Skeletal muscle tissue (tissue), 4 donors: ENCODE measurements around the gene SPAG8. TPM values are rescaled to one million over a fixed set of nuclear protein-coding genes. Genes with fewer than 3 reads are reported as not detected.

Source experiments
- H3K27ac ChIP-seq: one replicate; pipeline ENCODE4 v1.7.0; 2013; ENCODE audit warnings: mild to moderate bottlenecking, low read depth, low read length, inconsistent platforms
- H3K27me3 ChIP-seq, 3 donors: one replicate each; pipeline ENCODE4 v1.7.0; 2013; ENCODE audit warnings: low read length in 3 of 3; ENCODE audit not compliant: control insufficient read depth in 3 of 3, insufficient read depth in 3 of 3
- H3K36me3 ChIP-seq, 3 donors: one replicate each; pipeline ENCODE4 v1.7.0; 2013; ENCODE audit warnings: low read length in 3 of 3; ENCODE audit not compliant: control insufficient read depth in 3 of 3, insufficient read depth in 3 of 3
- H3K4me1 ChIP-seq, 3 donors: one replicate each; pipeline ENCODE4 v1.7.0; 2013; ENCODE audit warnings: low read length in 3 of 3, mild to moderate bottlenecking in 3 of 3; ENCODE audit not compliant: control insufficient read depth in 3 of 3, insufficient read depth in 3 of 3
- H3K4me3 ChIP-seq, 3 donors: one replicate each; pipeline ENCODE4 v1.7.0; 2013; ENCODE audit warnings: low read length in 3 of 3
- H3K9ac ChIP-seq, 3 donors: one replicate each; pipeline ENCODE4 v1.7.0; 2013; ENCODE audit warnings: low read length in 3 of 3, mild to moderate bottlenecking in 3 of 3, moderate library complexity in 2 of 3, low read depth in 1 of 3
- H3K9me3 ChIP-seq, 3 donors: one replicate each; pipeline ENCODE4 v1.7.0; 2013; ENCODE audit warnings: low read length in 3 of 3; ENCODE audit not compliant: control insufficient read depth in 3 of 3
- total RNA-seq: library from RNA; depleted of rRNA; stranded (reverse); fragments of >200 nt; gene quantifications from one replicate; pipeline ENCODE4 v1.2.3, GENCODE V29; 2014
- donor health status: Osteomylitis.

SPAG8 gene, protein sequence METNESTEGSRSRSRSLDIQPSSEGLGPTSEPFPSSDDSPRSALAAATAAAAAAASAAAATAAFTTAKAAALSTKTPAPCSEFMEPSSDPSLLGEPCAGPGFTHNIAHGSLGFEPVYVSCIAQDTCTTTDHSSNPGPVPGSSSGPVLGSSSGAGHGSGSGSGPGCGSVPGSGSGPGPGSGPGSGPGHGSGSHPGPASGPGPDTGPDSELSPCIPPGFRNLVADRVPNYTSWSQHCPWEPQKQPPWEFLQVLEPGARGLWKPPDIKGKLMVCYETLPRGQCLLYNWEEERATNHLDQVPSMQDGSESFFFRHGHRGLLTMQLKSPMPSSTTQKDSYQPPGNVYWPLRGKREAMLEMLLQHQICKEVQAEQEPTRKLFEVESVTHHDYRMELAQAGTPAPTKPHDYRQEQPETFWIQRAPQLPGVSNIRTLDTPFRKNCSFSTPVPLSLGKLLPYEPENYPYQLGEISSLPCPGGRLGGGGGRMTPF
- 0.52 TPM for total RNA-seq

DNA sequence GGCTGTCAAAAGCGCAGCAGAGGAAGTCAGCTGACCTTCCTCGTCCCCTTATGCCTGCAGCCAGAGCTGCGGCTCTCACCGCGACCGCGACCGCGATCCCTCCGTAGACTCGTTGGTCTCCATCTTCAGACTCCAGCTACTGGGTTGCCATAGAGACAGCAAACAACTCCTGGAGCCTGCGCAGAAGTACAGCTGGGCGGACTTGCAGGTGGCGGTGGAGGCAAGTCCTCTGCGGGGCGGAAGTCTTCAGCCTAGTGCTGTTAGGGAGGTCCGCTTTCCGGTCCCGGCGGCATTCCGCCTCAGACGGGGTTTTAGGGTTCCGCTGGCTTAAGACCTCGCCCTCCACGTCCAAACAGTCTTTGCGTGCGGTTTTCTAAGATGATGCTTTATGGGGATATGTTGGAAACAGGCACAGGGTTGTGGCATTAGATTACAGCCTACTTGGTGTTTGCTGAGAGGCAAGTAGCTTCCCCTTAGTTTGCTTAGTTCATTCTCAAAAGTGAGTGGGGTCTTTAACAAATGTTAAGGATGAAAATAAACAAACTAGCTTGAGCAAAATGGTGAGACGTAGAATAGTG, at the start of gene SPAG8:
TSS of gene SPAG8 (minus strand) at position 238 of the 578 bp plus-strand sequence. CDS start at position 123, 115 bp downstream.
- Histone ChIP-seq H3K27me3 (no peaks in the 10 kb centered on the region), H3K9ac (peak within 1 kb of the TSS; percentile 57 to 99 (median 75)), H3K4me3 (peak within 1 kb of the TSS; percentile 89 to 97 (median 91)), H3K9me3 (no peaks in the 10 kb centered on the region), H3K27ac (peak within 1 kb of the TSS; percentile 65), H3K4me1 (peaks cover 36 to 41% (median 37%) of the 10 kb centered on the region in 3 donors), H3K36me3 (peaks cover 18 to 23% (median 20%) of the 10 kb centered on the region in 3 donors)

DNA sequence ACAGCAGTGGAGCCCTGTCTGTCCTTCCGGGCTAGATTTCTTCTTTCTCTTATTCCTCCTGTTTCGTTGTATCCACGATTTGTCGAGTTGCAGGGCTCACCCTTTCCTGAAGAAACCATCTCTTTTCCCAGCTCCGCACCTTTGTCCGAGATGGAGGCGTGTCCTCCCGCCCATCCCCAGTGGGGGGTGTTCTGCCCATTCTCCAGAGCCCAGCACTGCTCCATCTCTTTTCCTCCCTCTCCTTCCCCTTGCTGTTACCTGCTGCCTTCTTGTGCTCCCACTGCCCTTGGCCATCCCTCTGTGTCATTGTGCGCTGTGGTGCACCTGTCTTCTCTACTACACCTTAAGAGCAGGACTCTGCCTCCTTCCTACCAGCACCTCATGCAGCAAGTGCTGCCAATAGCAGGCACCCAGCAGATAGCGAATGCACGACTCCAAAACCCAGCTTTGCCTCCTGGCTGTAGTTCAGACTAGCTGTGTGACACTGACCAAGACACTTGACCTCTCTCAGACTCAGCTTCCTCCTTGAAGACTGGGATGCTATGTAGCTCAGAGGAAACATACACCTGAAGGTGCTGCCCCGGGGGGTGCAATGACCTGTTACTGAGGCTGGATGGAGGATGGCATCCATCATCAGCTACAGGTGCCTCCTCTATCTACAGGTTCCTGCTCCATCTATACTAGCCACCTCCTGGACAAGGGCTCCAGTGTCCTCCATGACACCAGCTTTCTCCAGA, 49.3 kb upstream of the SPAG8 start:
- H3K36me3 ChIP-seq = no peaks in the 10 kb centered on the region
- H3K27me3 ChIP-seq = peaks cover 17 to 34% (median 20%) of the 10 kb centered on the region in 3 donors
- H3K27ac ChIP-seq = no peak overlapping the region
- no peak overlapping the region for H3K9ac ChIP-seq
- peaks cover 0 to 8% (median 4%) of the 10 kb centered on the region in 3 donors for H3K4me1 ChIP-seq
- H3K4me3 ChIP-seq = no peak overlapping the region
- no peaks in the 10 kb centered on the region for H3K9me3 ChIP-seq

DNA sequence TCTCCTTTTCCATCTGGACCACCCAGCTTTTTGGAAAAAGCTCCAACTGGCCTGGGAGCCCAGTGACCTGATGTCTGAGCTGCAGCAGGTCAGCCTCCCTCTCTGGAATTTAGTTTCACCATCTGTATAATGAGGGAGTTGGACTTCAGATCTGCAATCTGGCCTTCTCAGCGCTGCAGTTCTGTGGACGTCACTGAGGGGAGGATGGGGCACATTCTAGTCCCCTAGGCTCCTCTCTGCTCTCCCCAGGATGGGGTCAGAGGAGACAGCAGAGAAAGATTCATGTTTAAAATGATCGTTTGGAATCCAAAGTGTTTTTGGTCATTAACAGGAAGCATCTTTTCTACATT, 47.9 kb upstream of the SPAG8 start:
- H3K27me3 ChIP-seq = peaks cover 17 to 31% (median 20%) of the 10 kb centered on the region in 3 donors
- H3K9ac ChIP-seq = peak overlapping the region in 1 of 3 donors; percentile 3
- H3K27ac ChIP-seq = no peak overlapping the region
- H3K9me3 ChIP-seq = no peaks in the 10 kb centered on the region
- no peak overlapping the region for H3K4me3 ChIP-seq
- H3K4me1 ChIP-seq = peaks cover 0 to 8% (median 4%) of the 10 kb centered on the region in 3 donors
- H3K36me3 ChIP-seq = peaks cover 0 to 1% (median 0%) of the 10 kb centered on the region in 3 donors

DNA sequence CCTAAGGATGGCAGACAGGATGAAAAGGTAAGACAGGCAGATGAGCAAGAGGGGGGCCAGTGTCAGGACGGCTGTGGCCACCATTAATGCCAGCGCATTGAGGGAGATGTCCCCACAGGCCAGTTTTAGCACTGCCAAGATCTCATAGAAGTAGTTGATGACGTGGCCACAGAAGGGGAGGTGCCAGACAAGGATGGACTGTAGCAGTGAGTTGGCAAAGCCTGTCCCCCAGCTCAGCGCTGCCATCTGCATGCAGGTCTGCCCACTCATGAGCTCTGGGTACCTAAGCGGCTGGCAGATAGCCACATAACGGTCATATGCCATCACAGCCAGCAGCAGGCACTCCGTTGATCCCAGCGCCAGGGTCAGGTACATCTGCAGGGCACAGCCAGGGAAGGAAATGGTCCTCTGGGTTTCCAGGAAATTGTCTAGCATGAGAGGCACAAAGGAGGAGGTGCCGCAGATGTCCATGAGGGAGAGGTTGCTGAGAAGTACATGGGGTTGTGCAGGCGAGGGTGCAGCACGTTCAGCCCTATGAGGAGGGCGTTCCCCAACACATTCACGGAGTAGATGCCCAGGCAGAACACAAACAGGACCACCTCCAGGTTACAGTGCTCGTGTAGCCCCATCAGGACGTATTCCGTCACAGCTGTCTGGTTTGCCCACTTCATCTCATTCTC, 47.4 kb upstream of the SPAG8 start:
- H3K9me3 ChIP-seq = no peaks in the 10 kb centered on the region
- peaks cover 0 to 8% (median 4%) of the 10 kb centered on the region in 3 donors for H3K4me1 ChIP-seq
- no peak overlapping the region for H3K4me3 ChIP-seq
- peaks cover 15 to 26% (median 17%) of the 10 kb centered on the region in 3 donors for H3K27me3 ChIP-seq
- peaks cover 0 to 2% (median 0%) of the 10 kb centered on the region in 3 donors for H3K36me3 ChIP-seq
- no peak overlapping the region for H3K27ac ChIP-seq
- H3K9ac ChIP-seq = peak overlapping the region in 1 of 3 donors; percentile 3

DNA sequence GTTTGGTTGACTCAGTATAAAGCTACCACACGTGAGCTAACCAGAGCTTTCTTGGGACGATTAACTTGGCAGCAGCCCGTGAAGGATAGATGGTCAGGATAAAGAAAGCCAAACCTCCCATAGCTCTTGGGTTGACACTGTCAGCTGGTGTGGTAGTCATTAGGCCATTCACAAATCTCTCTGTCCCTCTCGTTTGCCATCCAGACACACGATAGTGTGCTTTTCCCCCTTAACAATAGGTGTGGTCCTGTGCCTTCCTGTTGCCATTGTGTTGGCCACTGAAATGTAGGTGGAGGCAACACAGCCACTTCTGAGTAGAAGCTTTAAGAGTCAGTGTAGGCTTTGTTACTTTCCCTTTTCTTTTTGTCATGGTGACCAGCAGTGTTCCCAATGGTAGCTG, 46.4 kb upstream of the SPAG8 start:
- no peaks in the 10 kb centered on the region for H3K9me3 ChIP-seq
- H3K4me1 ChIP-seq = peaks cover 0 to 8% (median 4%) of the 10 kb centered on the region in 3 donors
- H3K27ac ChIP-seq = no peak overlapping the region
- peaks cover 10 to 17% (median 11%) of the 10 kb centered on the region in 3 donors for H3K27me3 ChIP-seq
- no peak overlapping the region for H3K4me3 ChIP-seq
- no peak overlapping the region for H3K9ac ChIP-seq
- H3K36me3 ChIP-seq = peaks cover 0 to 8% (median 5%) of the 10 kb centered on the region in 3 donors

DNA sequence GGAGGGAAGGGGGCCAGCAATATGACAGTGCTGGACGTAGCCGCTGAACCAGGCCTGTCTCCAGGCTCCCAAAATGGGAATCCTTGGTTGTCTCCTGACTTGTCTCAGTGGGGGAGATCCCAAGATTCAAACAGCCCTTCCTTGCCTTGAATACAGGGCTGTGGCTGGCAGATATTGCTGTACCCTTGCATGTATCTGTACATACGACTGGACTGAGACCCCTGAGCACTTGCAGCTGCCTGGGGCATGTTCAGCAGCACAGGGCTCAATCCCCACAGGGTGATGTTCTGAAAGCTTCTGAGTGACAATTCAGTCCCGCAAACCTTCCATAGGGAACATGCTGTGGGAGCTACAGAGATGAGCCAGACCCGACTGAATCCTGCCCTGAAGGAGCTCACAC, 44.8 kb upstream of the SPAG8 start:
- Histone ChIP-seq H3K27ac (no peak overlapping the region), H3K4me3 (no peak overlapping the region), H3K9me3 (no peaks in the 10 kb centered on the region), H3K27me3 (peaks cover 0 to 8% (median 6%) of the 10 kb centered on the region in 3 donors), H3K4me1 (peaks cover 0 to 8% (median 4%) of the 10 kb centered on the region in 3 donors), H3K9ac (no peak overlapping the region), H3K36me3 (peaks cover 8 to 20% (median 12%) of the 10 kb centered on the region in 3 donors)

DNA sequence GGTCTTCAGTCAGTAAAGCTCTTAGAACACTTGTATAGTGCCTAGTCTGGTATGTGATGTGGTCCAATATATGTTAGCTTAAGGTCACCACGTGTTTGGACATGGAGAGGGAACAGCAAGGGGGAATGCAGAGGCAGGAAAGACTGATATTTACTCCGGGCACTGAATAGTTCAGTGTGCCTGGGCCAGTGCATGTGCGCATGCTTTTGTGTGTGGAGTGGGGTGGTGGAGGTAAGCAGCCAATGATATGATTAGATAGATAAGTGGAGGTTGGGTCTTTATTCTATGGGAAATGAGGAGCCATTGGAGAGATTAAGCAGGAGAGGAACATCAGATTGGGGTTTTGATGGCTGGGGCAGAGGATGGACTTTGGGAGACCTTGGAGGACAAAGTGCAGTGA, 44.1 kb upstream of the SPAG8 start:
- peaks cover 0 to 8% (median 4%) of the 10 kb centered on the region in 3 donors for H3K4me1 ChIP-seq
- no peaks in the 10 kb centered on the region for H3K9me3 ChIP-seq
- peaks cover 8 to 20% (median 12%) of the 10 kb centered on the region in 3 donors for H3K36me3 ChIP-seq
- H3K9ac ChIP-seq = no peak overlapping the region
- peaks cover 0 to 1% (median under 1%) of the 10 kb centered on the region in 3 donors for H3K27me3 ChIP-seq
- H3K4me3 ChIP-seq = no peak overlapping the region
- H3K27ac ChIP-seq = no peak overlapping the region

DNA sequence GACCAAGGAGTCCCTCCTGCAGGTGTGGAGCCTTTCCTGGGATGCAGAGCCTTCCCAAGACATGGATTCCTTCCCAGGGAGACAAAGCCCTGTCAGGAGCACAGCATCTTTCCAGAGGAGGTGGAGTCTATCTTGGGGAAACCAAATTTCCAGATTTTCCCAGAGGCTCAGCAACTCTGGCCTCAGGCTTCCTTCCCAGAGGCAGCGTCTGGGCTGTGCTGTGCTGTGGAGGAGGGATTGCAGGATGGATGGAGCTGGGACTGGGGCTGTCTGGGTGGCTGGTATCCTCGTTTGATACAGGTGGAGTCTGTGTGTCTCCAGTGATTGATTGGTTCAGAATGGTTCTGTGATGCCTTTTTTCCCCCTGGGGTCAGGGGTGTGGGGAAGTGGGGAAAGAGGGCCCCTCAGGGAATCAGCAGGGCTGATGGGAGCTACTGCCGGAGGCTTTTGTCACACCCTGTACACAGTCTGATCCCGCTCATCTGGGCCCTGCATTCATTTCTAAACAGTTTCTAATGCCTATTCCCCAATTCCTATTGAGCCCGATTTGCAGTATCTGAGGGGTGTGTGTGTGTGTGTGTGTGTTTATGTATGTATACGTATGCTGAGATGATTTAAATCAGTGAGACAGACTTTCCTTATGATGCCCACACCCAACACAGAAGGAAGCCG, 42.2 kb upstream of the SPAG8 start:
- no peaks in the 10 kb centered on the region for H3K9me3 ChIP-seq
- no peak overlapping the region for H3K27ac ChIP-seq
- H3K4me3 ChIP-seq = no peak overlapping the region
- H3K4me1 ChIP-seq = peaks cover 0 to 4% (median 3%) of the 10 kb centered on the region in 3 donors
- H3K36me3 ChIP-seq = peaks cover 8 to 20% (median 12%) of the 10 kb centered on the region in 3 donors
- H3K9ac ChIP-seq = no peak overlapping the region
- no peaks in the 10 kb centered on the region for H3K27me3 ChIP-seq
